ENCODE results near the gene C19orf33. TPM values are rescaled to one million over a fixed set of nuclear protein-coding genes. Genes with fewer than 3 reads are reported as not detected.
"Not testable (repeated sequence)": the region's sequence is repeated elsewhere in the genome, so short reads cannot be mapped to it uniquely, and the experiment has no call there.

C19orf33 gene
- total RNA-seq, result 1 to 10 TPM in 2 of 4 donors, not detected in 2; 5.8 to 7.0 TPM

DNA sequence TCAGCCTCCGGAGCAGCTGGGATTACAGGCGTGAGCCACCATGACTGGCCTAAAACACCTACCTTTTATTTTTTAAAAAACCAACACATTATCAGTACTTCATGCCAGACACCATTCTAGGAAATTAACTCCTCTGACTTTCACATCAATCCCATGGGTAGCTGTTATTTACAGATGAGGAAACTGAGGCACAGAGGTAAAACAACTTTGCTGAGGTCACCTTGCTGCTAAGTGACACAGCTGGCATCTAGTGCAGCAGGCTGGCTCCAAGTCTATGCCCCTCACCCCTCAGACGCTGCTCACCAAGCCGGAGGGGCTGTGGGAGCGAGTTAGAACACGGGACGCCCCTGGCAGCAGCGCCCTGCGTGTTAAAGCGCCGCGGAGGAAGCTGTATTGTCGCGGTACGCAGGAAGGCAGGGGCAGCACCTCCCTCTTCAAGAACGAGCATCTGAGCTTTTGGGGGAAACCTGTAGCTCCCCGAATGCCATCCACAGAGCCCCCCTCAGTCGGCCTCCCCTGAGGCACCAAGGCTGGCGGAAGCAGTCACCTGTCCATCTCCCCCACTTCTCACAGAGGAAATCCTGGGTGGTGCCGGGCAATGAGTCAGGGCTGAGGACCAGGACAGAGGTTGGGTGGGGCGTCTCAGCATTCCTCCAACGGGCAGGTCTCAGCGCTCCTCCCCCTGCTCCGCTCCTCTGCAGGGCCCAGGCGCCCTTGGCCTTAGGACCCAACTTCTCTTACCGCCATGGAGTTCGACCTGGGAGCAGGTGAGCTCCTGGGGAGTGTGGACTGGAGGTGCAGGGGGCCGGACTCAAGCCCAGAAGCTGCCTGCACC is at the start of gene C19orf33:
Gene C19orf33 (plus strand): TSS at position 735 of the 835 bp plus-strand sequence. CDS start 11 bp downstream, at position 746.
- TF ChIP-seq, protein P1, sequence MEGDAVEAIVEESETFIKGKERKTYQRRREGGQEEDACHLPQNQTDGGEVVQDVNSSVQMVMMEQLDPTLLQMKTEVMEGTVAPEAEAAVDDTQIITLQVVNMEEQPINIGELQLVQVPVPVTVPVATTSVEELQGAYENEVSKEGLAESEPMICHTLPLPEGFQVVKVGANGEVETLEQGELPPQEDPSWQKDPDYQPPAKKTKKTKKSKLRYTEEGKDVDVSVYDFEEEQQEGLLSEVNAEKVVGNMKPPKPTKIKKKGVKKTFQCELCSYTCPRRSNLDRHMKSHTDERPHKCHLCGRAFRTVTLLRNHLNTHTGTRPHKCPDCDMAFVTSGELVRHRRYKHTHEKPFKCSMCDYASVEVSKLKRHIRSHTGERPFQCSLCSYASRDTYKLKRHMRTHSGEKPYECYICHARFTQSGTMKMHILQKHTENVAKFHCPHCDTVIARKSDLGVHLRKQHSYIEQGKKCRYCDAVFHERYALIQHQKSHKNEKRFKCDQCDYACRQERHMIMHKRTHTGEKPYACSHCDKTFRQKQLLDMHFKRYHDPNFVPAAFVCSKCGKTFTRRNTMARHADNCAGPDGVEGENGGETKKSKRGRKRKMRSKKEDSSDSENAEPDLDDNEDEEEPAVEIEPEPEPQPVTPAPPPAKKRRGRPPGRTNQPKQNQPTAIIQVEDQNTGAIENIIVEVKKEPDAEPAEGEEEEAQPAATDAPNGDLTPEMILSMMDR (IDR thresholded peaks at IDR 0.05 in 4 of 5, conservative IDR thresholded peaks at IDR 0.05 in 1 of 5), result no peak
- TF ChIP-seq POLR2A (IDR thresholded peaks at IDR 0.05), result no peak
- Histone ChIP-seq H3K9me3 (no peaks in the 10 kb centered on the region), H3K4me1 (no peaks in the 10 kb centered on the region), H3K36me3 (peaks cover 0 to 21% of the 10 kb centered on the region in 2 donors), H3K4me3 (no peak within 1 kb of the TSS), H3K27me3 (no peaks in the 10 kb centered on the region), H3K27ac (peak within 1 kb of the TSS in 1 of 4 donors; percentile 31)
- intact Hi-C loops (cut with DNase I; ENCODE audit: low total_unique reads) (no loop called here), in situ Hi-C loops (cut with MboI; ENCODE audit: low sequenced_read_pairs in 4 of 4) (no loop called here)
- ATAC-seq (no peak), DNase-seq (no peak)

DNA sequence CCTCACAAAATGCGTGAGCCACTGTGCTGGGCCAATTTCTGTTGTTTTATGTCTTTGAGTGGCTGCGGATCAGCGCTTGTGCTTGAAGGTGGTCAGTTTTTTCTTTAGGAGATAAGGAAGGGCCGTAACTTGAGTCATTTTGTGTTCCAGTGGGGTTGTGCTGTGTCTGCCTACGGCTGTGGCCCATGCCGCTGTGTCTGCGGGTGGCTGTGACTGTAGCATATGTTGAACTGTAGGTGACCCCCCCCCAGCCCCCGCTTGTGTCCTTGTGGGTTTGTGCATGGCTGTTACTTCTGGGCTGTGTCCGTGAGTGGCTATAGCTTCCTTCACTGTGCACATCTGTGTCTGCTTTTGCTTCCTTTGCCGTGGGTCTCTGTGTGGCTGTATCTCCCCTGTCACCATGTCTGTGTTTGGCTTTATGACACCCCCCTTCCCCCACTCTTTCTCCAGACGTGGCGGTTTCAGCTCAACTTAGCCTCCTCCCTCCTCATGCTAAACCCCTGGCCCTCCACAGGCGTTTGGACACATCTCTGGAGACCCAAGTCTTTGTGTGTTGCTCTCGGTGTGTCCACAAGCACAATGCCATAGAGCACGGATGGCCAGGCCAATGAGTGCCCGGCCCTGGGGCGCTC is 48.6 kb upstream of the C19orf33 start:
- Histone ChIP-seq H3K27me3 (peaks cover 11 to 23% (median 15%) of the 10 kb centered on the region in 3 donors), H3K4me1 (peaks cover 0 to 2% of the 10 kb centered on the region in 2 donors), H3K4me3 (peak overlapping the region; percentile 41 to 61 (median 59)), H3K36me3 (no peaks in the 10 kb centered on the region), H3K27ac (peak overlapping the region; percentile 85 to 89 (median 88)), H3K9me3 (no peaks in the 10 kb centered on the region)
- ATAC-seq, result no peak
- intact Hi-C loops (cut with DNase I; ENCODE audit: low total_unique reads) (no loop called here), in situ Hi-C loops (cut with MboI; ENCODE audit: low sequenced_read_pairs in 4 of 4) (no loop called here)
- no peak for TF ChIP-seq POLR2A (IDR thresholded peaks at IDR 0.05)
- TF ChIP-seq, protein P1 (IDR thresholded peaks at IDR 0.05 in 4 of 5, conservative IDR thresholded peaks at IDR 0.05 in 1 of 5), result no peak
- DNase-seq, result no peak

DNA sequence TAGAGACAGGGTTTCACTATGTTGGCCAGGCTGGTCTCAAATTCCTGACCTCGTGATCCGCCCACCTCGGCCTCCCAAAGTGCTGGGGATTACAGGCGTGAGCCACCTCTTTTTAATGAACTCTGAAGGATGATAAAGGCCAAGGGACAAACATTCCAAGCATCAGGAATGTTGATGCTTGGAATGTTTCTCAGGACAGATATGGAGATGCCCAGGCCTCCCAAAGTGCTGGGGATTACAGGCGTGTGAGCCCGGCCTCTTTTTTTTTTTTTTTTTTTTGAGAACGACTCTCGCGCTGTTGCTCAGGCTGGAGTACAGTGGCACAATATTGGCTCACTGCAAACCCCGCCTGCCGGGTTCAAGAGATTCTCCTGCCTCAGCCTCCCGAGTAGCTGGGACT is 42.1 kb upstream of the C19orf33 start:
- in situ Hi-C loops (cut with MboI; ENCODE audit: low sequenced_read_pairs in 4 of 4); H3K36me3 ChIP-seq; H3K27ac ChIP-seq; H3K4me1 ChIP-seq; intact Hi-C loops (cut with DNase I; ENCODE audit: low total_unique reads); ATAC-seq; H3K9me3 ChIP-seq; H3K4me3 ChIP-seq; DNase-seq: not testable (repeated sequence)
- peaks cover 22 to 29% (median 25%) of the 10 kb centered on the region in 3 donors for H3K27me3 ChIP-seq

DNA sequence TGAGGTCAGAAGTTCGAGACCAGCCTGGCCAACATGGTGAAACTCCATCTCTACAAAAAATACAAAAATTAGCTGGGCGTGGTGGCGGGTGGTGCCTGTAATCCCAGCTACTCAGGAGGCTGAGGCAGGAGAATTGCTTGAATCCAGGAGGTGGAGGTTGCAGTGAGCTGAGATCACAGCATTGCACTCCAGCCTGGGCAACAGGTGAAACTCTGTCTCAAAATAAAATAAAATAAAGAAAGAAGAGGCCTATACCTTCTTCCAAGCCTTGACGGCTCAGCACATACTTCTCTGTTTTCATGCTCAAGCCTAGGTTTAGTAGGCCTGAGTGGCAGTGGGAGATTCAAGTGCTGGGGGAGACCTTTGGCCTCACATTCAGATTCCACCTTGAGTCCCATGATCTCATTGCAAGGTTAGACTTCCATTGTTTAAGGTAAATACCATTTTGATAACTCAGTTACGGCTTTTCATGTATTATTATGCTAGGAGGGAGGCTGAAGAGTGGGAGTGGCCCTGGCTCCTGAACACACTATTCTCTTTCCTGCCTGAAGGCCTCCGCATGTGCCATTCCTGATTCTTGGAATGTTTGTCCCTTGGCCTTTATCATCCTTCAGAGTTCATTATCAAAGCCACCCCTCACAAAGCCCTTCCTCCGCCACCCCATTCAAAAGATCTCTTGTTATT is 41.3 kb upstream of the C19orf33 start:
- in situ Hi-C loops (cut with MboI; ENCODE audit: low sequenced_read_pairs in 4 of 4), result no loop called here
- ATAC-seq (no peak), DNase-seq (no peak)
- peaks cover 16 to 23% (median 21%) of the 10 kb centered on the region in 3 donors for H3K27me3 ChIP-seq
- intact Hi-C loops (cut with DNase I; ENCODE audit: low total_unique reads), result no loop called here
- H3K27ac ChIP-seq, result no peak overlapping the region
- no peaks in the 10 kb centered on the region for H3K9me3 ChIP-seq
- H3K4me1 ChIP-seq, result peaks cover 0 to 4% of the 10 kb centered on the region in 2 donors
- H3K4me3 ChIP-seq, result no peak overlapping the region
- no peaks in the 10 kb centered on the region for H3K36me3 ChIP-seq
- TF ChIP-seq, protein P1 (IDR thresholded peaks at IDR 0.05 in 4 of 5, conservative IDR thresholded peaks at IDR 0.05 in 1 of 5), result no peak
- TF ChIP-seq POLR2A (IDR thresholded peaks at IDR 0.05), result no peak

Measured in gastrocnemius medialis (tissue), 4 donors.